C1 segment of cervical spinal cord (tissue), 14 donors: Measurements from ENCODE around the gene ZNF302.
A peak's percentile ranks its signal among the peaks of the same experiment; 100 is the strongest.
"Not testable (repeated sequence)": the region's sequence is repeated elsewhere in the genome, so short reads cannot be mapped to it uniquely, and the experiment has no call there.

Experiments used
- DNase-seq, 14 donors: peaks; one replicate each; lab custom pipeline; 2025; lab: John Stamatoyannopoulos, UW

The ZNF302 gene

GRCh38 chr19:34677386-34678084, at the start of gene ZNF302:
Gene ZNF302 (plus strand): TSS chr19:34677678. CDS start chr19:34678805, 1,127 bp downstream.
- DNase-seq: peak; percentile 69 to 99 (median 97)

DNA sequence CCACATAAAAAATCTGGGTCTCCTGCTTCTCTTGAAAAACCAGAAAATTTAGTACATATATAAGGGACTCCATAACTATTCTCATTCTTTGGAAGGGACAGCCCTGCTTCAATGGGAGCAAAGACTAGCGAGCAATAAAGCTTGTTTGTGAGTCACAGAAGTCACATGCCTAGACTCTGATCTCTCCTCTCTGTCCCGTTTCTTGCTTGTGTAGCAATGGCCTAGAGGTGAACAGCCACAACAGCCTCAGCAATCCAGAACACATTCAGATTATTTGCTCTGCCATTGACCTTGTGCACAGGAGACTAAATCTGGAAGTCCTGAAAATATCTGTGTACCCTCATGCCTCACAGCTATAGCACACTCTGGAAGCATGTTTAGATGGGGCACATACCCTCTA, 43.7 kb upstream of the ZNF302 start:
- DNase-seq: no peak

DNA sequence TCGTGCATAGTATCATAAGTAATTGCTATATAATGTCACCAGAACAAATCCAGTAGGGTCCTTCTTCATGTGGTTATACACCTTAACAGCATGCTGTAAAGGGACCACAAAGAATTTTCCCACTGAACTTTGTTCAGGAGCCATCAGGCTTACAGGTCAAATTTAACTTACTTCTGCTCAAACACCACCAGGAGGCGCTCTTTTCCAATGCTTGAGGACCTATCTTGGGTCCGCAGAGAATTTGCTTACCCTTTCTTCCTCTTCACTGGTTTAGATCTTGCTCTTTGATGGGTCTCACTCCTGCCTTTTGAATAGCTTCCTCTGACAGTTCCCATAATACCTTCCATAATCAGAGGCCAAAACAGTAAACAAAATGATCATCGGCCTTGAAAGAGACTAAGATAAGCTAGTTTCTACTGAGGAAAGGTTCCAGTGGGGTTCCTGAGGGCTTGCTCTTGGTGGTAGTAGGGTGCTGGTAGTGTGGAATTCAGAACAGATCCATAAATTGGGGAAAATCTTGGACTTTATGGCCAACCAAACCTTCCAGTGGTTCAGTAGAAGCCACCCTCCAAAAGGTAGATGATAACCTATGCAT, 37.9 kb upstream of the ZNF302 start:
- peak in 4 of 14 donors; percentile 2 to 26 (median 14) for DNase-seq

DNA sequence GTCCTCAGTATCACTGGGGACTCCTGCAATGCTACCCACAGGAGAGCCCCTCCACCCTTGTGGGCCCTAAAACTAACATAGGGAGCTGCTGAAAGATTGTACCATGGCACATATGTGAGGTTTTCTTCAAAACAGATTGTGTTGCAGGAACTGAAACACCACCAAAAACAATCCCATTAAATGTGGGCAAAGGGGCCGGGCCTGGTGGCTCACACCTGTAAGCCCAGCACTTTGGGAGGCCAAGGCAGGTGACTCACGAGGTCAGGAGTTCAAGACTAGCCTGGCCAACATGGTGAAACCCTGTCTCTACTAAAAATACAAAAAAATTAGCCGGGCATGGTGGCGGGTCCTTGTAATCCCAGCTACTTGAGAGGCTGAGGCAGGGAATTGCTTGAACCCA, 35.2 kb upstream of the ZNF302 start:
- DNase-seq: no peak

- DNase-seq: peak in 1 of 14 donors; percentile 85
These were observed 32.5 kb upstream of the ZNF302 start for GRCh38 chr19:34644991-34645461.

GRCh38 chr19:34645551-34645950, 31.9 kb upstream of the ZNF302 start:
- peak in 1 of 14 donors; percentile 85 for DNase-seq

GRCh38 chr19:34649886-34650543, 27.5 kb upstream of the ZNF302 start:
- DNase-seq: peak in 1 of 14 donors; percentile 6

- DNase-seq: no peak
These were observed 25.7 kb upstream of the ZNF302 start for GRCh38 chr19:34651747-34652146.

DNA sequence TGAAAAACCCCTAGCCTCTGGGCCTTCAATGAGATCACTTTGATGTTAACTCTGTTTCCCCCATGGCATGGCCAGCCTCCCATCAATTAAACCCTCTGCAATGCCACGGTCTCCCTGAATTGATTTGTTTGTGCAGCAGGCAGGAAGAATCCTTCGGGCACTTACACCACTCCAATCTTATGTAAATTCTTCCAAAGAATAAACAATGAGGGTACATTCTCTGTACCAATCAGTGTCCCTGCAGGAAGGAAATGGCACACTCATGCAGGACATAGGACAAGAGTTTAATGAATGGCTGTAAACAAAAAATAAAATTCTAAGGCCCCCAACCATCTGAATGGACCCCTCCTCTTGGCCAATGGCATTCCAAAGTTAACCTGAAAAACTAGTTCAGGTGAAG, 22.7 kb upstream of the ZNF302 start:
- DNase-seq: no peak

DNA sequence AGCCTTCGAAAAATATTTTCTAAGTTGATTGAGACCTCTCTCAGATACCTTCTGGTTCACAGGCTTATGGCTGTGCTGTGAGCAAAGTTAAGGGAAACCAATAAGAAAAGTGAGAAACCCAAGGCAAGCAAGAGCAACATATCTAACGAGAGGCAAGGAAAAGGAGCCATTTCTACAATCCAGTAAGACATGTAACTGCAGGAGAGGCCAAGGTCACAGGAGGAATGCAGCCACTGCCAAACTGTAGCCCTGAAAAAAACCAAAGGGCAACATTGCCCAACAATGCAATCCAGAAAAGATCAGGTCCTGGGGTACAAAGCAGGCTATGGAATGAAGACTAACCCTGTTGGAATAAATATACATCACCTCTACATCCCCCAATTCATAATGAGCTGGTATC, 21.8 kb upstream of the ZNF302 start:
- no peak for DNase-seq

- no peak for DNase-seq
These were observed 16.1 kb upstream of the ZNF302 start for GRCh38 chr19:34661357-34661756.

DNA sequence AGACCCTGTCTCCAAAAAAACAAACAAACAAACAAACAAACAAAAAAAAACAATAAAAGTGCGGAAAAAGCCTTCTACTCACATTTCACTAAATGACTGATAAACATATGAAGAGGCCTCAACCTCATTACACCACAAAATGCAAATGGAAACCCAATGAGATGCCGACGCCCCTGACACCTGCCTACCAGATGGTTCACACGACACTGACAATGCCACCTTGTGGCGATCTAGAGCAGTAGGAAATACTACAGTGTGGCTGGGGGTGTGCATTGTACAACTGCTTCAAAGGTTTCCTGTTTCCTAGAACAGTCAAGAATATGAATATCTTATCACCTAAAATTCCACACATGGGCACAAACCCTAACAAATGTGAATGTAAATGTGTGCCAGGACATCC, 14.6 kb upstream of the ZNF302 start:
- no peak for DNase-seq

DNA sequence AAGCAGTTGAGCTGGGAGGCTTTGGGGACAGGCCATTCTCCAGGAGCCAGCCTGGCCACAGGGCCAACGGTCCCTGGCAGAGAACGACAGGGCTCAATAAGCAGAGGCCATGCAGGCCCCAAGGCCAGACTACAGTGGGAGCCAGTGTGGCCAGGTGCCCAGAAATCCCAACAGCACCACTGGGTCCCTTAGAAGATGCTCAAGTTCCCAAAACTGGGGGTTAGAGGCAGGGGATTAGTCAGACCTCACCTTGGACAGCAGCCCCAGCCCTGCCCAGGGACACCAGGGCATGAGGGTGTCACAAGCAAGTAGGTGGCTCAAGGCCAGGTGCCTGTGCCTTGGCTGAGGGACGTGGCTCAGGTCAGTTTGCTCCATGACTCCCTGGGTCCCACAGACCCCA, 13.3 kb upstream of the ZNF302 start:
- peak in 2 of 14 donors; percentile 5 to 31 for DNase-seq

DNA sequence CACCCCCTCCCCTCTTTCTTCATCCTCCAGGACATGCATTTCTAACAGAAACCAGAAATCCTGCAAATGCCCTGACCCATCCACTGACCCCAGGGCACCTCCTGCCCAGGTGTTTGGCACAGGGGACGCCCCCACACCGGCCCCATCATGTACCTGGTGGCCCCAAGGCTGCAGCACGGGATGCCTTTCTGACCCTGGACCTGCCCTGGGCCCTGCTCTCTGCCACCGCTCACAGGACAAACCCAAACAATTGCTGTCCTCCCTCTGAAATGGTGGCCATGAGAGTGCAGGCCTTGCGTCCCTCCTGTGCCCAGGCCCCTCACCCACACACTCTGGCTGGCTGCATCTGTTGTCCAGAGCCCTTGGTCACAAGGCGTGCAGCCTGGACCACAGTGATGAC, 12.6 kb upstream of the ZNF302 start:
- no peak for DNase-seq

GRCh38 chr19:34665275-34665674, 12.2 kb upstream of the ZNF302 start:
- not testable (repeated sequence) for DNase-seq

- no peak for DNase-seq
These were observed 11.1 kb upstream of the ZNF302 start for GRCh38 chr19:34666200-34666957.

DNA sequence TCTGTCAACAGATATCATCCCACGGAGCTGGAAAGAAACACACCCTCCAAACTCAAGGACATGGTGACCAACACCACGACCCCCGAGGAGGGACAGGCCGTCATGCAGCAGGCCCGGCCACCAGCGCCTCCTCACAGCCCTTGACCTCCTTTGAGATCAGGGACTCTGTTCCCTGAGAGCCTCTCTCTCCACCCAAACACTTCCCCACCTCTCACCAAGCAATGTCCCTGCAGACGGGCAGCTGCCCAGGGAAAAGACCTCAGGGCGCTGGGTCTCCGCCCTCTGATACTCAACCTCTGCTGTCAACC, 10.6 kb upstream of the ZNF302 start:
- no peak for DNase-seq

GRCh38 chr19:34667349-34668076, 10.0 kb upstream of the ZNF302 start:
- DNase-seq: no peak

DNA sequence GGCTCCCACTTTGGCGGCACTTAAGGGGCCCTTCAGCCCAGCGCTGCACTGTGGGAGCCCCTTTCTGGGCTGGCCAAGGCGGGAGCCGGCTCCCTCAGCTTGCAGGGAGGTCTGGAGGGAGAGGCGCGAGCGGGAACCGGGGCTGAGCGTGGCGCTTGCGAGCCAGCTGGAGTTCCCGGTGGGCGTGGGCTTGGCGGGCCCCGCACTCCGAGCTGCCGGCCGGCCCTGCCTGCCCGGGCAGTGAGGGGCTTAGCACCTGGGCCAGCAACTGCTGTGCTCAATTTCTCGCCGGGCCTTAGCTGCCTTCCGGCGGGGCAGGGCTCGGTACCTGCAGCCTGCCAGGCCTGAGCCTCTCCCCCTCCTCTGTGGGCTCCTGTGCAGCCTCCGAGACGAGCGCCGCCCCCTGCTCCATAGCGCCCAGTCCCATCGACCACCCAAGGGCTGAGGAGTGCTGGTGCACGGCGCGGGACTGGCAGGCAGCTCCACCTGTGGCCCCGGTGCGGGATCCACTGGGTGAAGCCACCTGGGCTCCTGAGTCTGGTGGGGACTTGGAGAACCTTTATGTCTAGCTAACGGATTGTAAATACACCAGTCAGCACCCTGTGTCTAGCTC, 9.3 kb upstream of the ZNF302 start:
- not testable (repeated sequence) for DNase-seq

DNA sequence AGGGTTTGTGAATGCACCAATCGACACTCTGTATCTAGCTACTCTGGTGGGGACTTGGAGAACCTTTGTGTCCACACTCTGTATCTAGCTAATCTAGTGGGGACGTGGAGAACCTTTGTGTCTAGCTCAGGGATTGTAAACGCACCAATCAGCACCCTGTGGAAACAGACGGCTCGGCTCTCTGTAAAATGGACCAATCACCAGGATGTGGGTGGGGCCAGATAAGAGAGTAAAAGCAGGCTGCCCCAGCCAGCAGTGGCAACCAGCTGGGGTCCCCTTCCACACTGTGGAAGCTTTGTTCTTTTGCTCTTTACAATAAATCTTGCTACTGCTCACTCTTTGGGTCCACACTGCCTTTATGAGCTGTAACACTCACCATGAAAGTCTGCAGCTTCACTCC, 8.8 kb upstream of the ZNF302 start:
- not testable (repeated sequence) for DNase-seq

DNA sequence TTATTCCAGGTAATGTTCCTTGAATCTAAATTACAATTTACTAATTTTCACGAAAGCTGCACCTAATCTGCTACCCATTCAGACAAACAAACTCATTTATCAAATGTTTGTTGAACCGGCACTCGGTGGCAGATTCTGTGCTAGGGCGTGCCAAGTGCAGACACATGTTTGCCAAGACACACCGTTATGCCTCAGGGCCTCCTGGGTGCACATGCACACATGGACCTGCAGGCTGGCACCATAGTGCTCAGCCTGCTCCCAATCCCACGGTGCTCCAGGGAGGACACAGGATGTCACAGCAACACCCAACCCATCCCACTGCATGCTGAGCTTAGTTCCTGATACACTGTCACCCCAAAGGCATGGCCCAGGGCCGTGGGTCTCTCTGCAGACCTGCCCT, 8.2 kb upstream of the ZNF302 start:
- DNase-seq: no peak
